Cardiac muscle cell (in vitro differentiated cells and primary cell): ENCODE data around the gene HSD17B4. TPM values are rescaled to one million over a fixed set of nuclear protein-coding genes. Genes with fewer than 3 reads are reported as not detected.
"Not testable (repeated sequence)": the region's sequence is repeated elsewhere in the genome, so short reads cannot be mapped to it uniquely, and the experiment has no call there.

Experiments
- DNase-seq, 2 donors: peaks; one replicate each; pipeline versions ENCODE4 v3.0.0 to v3.0.0-alpha.2; 2010 to 2017; ENCODE audit warnings: low read depth in 1 of 2, low spot score in 1 of 2
- H3K27ac ChIP-seq: fragments of 200-600 bp; sonication (generic); 2 replicates; pipeline ENCODE4 v1.5.1; 2016
- H3K27me3 ChIP-seq: fragments of 200-600 bp; sonication (generic); 2 replicates; pipeline ENCODE4 v1.6.0; 2016; ENCODE audit warnings: control low read depth
- H3K36me3 ChIP-seq: fragments of 200-600 bp; sonication (generic); 2 replicates; pipeline ENCODE4 v1.5.1; 2016; ENCODE audit warnings: control low read depth
- H3K4me1 ChIP-seq: fragments of 200-600 bp; sonication (generic); 2 replicates; pipeline ENCODE4 v1.8.1; 2017; ENCODE audit warnings: low read depth, mild to moderate bottlenecking, mixed run types
- H3K4me3 ChIP-seq: fragments of 200-600 bp; sonication (generic); 2 replicates; pipeline ENCODE4 v1.5.1; 2016; ENCODE audit warnings: mild to moderate bottlenecking
- H3K9me3 ChIP-seq: fragments of 200-600 bp; sonication (generic); 2 replicates; pipeline ENCODE4 v1.5.1; 2017; ENCODE audit warnings: low read depth, mild to moderate bottlenecking, control low read depth
- CTCF ChIP-seq: IDR thresholded peaks from 2 replicates; pipeline ENCODE4 v1.5.1; 2012; ENCODE audit warnings: low read depth, mild to moderate bottlenecking, low read length
- polyA plus RNA-seq: library from polyadenylated mRNA; unstranded; fragments of >200 nt; fragmentation: Nextera tagmentation; extraction: Ambion mirVana; gene quantifications from 2 replicates; pipeline ENCODE4 v1.2.1, GENCODE V29; 2016
- total RNA-seq: library from RNA; depleted of rRNA; stranded (reverse); fragments of >200 nt; gene quantifications from 2 replicates; pipeline ENCODE4 v1.2.3, GENCODE V29; 2016

The HSD17B4 gene
- total and polyA plus RNA-seq, 2 experiments from 2014 or later, result 165 to 183 TPM

- H3K27ac ChIP-seq, result no peak overlapping the region
- no peaks in the 10 kb centered on the region for H3K27me3 ChIP-seq
- TF ChIP-seq CTCF, result no peak
- no peak for DNase-seq
- H3K4me1 ChIP-seq, result no peaks in the 10 kb centered on the region
- H3K9me3 ChIP-seq, result no peaks in the 10 kb centered on the region
- no peak overlapping the region for H3K4me3 ChIP-seq
- no peaks in the 10 kb centered on the region for H3K36me3 ChIP-seq
Observed at GRCh38 chr5:119449882-119450281, 2.4 kb upstream of the HSD17B4 start.

- not testable (repeated sequence) for H3K27ac ChIP-seq, DNase-seq, H3K4me1 ChIP-seq, H3K4me3 ChIP-seq, H3K36me3 ChIP-seq, H3K27me3 ChIP-seq, H3K9me3 ChIP-seq
Observed at GRCh38 chr5:119450627-119451026, 1.7 kb upstream of the HSD17B4 start.

GRCh38 chr5:119451561-119451960 lies 736 bp upstream of the HSD17B4 start:
- Histone ChIP-seq H3K27me3 (no peaks in the 10 kb centered on the region), H3K4me1 (no peaks in the 10 kb centered on the region), H3K9me3 (no peaks in the 10 kb centered on the region), H3K27ac (no peak overlapping the region), H3K36me3 (no peaks in the 10 kb centered on the region), H3K4me3 (no peak overlapping the region)
- DNase-seq, result no peak
- TF ChIP-seq CTCF, result no peak

- Histone ChIP-seq H3K27ac (peak overlapping the region; percentile 78), H3K36me3 (no peaks in the 10 kb centered on the region), H3K9me3 (no peaks in the 10 kb centered on the region), H3K27me3 (no peaks in the 10 kb centered on the region), H3K4me1 (no peaks in the 10 kb centered on the region), H3K4me3 (peak overlapping the region; percentile 76)
- no peak for TF ChIP-seq CTCF
- DNase-seq, result no peak
Observed at GRCh38 chr5:119452060-119452372, 281 bp upstream of the HSD17B4 start.

- peak; percentile 28 to 56 for DNase-seq
- Histone ChIP-seq H3K27me3 (no peaks in the 10 kb centered on the region), H3K9me3 (no peaks in the 10 kb centered on the region), H3K27ac (peak overlapping the region; percentile 78), H3K4me3 (peak overlapping the region; percentile 76), H3K36me3 (no peaks in the 10 kb centered on the region), H3K4me1 (no peaks in the 10 kb centered on the region)
- no peak for TF ChIP-seq CTCF
Observed at GRCh38 chr5:119453040-119453373, 710 bp downstream of the HSD17B4 start.

- Histone ChIP-seq H3K36me3 (no peaks in the 10 kb centered on the region), H3K27ac (no peak overlapping the region), H3K27me3 (no peaks in the 10 kb centered on the region), H3K4me3 (no peak overlapping the region), H3K4me1 (no peaks in the 10 kb centered on the region), H3K9me3 (no peaks in the 10 kb centered on the region)
- no peak for TF ChIP-seq CTCF
- DNase-seq, result no peak
Observed at GRCh38 chr5:119454171-119454570, 1.9 kb downstream of the HSD17B4 start.
